BLaER1 treated with 17β-estradiol and CSF1 and Interleukin-3, amounts not matched to agents 10 nM and 100 nM (cell line): ENCODE data around the gene SNAP25.
A peak's percentile ranks its signal among the peaks of the same experiment; 100 is the strongest.

Experiments used
- H3K27ac ChIP-seq, 11 experiments: shearing (Covaris generic); formaldehyde crosslinking; 2 replicates each; pipeline ENCODE4 v1.8.1; 2022
- H3K27me3 ChIP-seq, 11 experiments: shearing (Covaris generic); formaldehyde crosslinking; 2 replicates each; pipeline ENCODE4 v1.8.1; 2022
- H3K36me3 ChIP-seq, 11 experiments: shearing (Covaris generic); formaldehyde crosslinking; 2 replicates each; pipeline ENCODE4 v1.8.1; 2022
- H3K4me1 ChIP-seq, 10 experiments: shearing (Covaris generic); formaldehyde crosslinking; 2 replicates each; pipeline ENCODE4 v1.8.1; 2022
- H3K4me2 ChIP-seq, 11 experiments: shearing (Covaris generic); formaldehyde crosslinking; 2 replicates each; pipeline ENCODE4 v1.8.1; 2022
- H3K4me3 ChIP-seq, 10 experiments: shearing (Covaris generic); formaldehyde crosslinking; 2 replicates each; pipeline ENCODE4 v1.8.1; 2022
- H3K9ac ChIP-seq, 11 experiments: shearing (Covaris generic); formaldehyde crosslinking; 2 replicates each; pipeline ENCODE4 v1.8.1; 2022
- H3K9me3 ChIP-seq, 11 experiments: shearing (Covaris generic); formaldehyde crosslinking; replicated peaks in 1 of 11; 2 replicates each; pipeline ENCODE4 v1.8.1; 2022
- H4K20me1 ChIP-seq, 11 experiments: shearing (Covaris generic); formaldehyde crosslinking; 2 replicates each; pipeline ENCODE4 v1.8.1; 2022
- Cebpa-rat ChIP-seq, 11 experiments: shearing (Covaris generic); IDR thresholded peaks; 2 replicates each; pipeline ENCODE4 v1.8.1; 2022

The SNAP25 gene

DNA sequence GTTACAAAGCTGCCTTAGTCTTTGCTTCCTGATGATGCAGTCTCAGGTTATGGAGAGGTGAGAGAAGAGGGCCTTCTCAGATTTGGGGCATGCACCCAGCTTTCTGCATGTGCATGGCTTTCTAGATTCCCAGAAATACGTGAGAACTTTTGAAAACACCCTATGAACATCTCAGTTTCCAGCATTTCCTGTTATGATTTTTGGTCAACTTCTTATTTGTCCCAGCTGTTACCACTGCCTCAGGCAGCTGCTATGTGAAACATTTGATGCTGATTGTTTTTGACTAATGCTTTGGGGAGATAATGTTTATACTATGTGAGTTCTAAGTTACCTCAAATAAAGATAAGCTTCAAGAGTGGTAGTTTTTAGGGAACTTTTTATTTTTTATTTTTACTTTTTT lies 9.5 kb upstream of the SNAP25 start:
- Histone ChIP-seq H3K4me1 (no peaks in the 10 kb centered on the region), H3K27ac (no peak overlapping the region), H3K36me3 (no peaks in the 10 kb centered on the region), H3K4me2 (no peak overlapping the region), H3K9ac (no peak overlapping the region), H3K4me3 (no peak overlapping the region), H3K9me3 (no peaks in the 10 kb centered on the region), H3K27me3 (no peaks in the 10 kb centered on the region), H4K20me1 (no peaks in the 10 kb centered on the region)
- TF ChIP-seq Cebpa-rat (IDR thresholded peaks at IDR 0.05), result no peak

DNA sequence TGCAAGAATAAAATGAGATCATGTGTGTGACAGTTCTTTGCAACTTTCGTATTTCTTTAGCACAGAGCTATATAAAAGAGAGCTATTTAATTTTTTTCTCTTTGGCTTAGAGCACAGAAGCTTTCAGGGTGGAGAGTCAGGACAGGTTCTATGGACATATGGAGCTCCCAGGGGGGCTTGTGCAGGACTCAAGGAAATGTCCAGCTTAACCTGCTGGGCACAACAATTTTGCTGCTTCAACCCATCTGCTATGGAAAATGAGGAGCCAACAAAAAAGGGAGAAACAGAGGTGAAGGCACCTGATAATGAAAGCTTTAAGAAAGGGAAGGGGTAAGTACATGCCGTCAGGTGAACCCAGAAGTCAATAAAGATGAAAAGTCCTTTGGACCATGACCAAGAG lies 5.1 kb upstream of the SNAP25 start:
- Histone ChIP-seq H3K27me3 (no peaks in the 10 kb centered on the region), H3K4me1 (no peaks in the 10 kb centered on the region), H3K9me3 (no peaks in the 10 kb centered on the region), H4K20me1 (no peaks in the 10 kb centered on the region), H3K27ac (no peak overlapping the region), H3K36me3 (no peaks in the 10 kb centered on the region), H3K4me3 (no peak overlapping the region), H3K9ac (no peak overlapping the region), H3K4me2 (no peak overlapping the region)
- no peak for TF ChIP-seq Cebpa-rat (IDR thresholded peaks at IDR 0.05)

DNA sequence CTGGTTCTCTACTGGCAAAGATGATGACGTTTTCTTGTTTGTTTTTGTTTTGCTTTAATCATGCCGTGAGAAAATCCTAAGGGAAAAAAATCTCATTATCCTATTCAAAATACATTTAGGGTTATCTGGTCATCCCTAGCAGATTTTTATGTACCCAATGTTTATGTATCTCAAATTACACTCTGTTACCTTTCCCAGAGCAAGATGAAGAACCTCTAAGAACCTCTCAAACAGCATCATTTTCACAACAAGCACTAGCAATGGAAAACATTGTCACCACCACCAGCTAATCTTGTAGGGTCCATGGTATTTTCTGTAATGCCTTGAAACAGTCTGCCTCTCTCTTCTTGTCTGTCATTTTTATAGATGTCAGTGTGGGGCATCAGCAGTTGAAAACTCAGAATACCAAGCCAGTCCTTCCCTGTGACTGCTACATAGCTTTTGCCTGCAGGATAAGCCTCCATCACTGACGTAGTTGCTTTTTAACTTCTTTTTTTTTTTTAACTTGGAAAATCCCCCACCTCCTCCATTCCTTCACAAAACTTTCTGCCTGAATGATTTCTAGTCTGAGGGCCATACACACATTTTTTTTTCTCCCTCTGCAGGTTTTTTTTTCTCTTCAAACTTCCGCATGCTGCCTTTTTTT lies 2.4 kb upstream of the SNAP25 start:
- no peak overlapping the region for H3K4me3 ChIP-seq
- H4K20me1 ChIP-seq, result no peaks in the 10 kb centered on the region; a peak in 1 of 22 replicates
- H3K4me1 ChIP-seq, result no peaks in the 10 kb centered on the region
- no peak for TF ChIP-seq Cebpa-rat (IDR thresholded peaks at IDR 0.05)
- no peak overlapping the region for H3K4me2 ChIP-seq
- peaks cover 0 to 6% (median 4%) of the 10 kb centered on the region in 11 experiments; a peak in 5 of 22 replicates for H3K27me3 ChIP-seq
- H3K27ac ChIP-seq, result no peak overlapping the region
- no peaks in the 10 kb centered on the region for H3K36me3 ChIP-seq
- no peaks in the 10 kb centered on the region for H3K9me3 ChIP-seq
- H3K9ac ChIP-seq, result no peak overlapping the region

DNA sequence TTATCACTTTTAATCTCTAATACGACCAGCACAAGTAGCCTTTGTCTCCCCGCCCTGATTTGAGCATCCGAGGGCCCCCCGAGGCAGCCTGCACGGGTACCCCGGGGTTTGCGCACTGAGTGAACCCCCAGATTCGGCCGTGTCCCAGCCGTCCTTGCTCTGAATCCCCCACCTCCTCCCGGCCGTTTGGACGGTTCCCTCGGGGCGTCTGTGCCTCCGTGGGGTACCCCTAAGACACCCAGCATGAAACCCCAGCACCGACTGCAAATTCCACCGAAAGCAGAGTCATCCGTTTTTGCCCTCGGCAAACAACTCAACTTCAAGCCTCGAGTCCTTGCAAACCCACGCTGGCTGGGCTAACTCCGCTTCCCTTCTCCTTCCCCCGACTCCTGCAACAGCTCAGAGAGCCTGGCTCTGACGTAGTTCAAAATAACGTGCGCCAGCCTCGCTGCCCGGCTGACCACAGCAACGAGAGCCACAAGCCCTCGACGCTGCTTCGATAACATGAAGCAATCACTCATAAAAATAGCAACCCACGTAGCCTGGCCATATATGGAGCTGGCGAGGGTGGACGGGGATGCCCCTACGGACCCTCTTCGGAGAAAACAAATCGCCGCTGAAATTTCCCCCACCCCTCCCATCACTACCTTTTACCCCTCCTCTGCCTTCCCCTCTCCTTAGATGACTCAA lies 764 bp upstream of the SNAP25 start:
- Histone ChIP-seq H3K4me3 (no peak overlapping the region), H4K20me1 (no peaks in the 10 kb centered on the region; a peak in 1 of 22 replicates), H3K4me2 (no peak overlapping the region), H3K27me3 (peaks cover 0 to 6% (median 4%) of the 10 kb centered on the region in 11 experiments; a peak in 5 of 22 replicates), H3K36me3 (no peaks in the 10 kb centered on the region), H3K9me3 (no peaks in the 10 kb centered on the region), H3K4me1 (no peaks in the 10 kb centered on the region), H3K9ac (no peak overlapping the region), H3K27ac (no peak overlapping the region)
- no peak for TF ChIP-seq Cebpa-rat (IDR thresholded peaks at IDR 0.05)

DNA sequence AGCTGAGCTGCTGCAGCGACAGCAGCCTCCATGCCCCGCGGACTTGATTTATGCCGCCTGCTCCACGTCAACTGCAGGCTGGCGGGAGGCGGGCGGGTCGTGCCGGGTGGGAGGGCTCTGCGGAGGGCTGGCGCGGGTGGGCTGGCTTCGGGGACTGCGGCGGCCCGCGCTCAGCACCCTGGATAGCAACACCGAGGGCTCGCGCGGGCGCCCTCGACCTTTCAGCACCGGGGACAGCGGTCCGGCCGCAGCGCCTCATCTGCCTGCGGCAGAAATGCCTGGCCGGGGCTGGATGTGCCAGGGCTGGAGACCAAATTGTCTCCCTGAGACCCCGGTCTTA lies 792 bp downstream of the SNAP25 start:
- Histone ChIP-seq H3K4me2 (peak overlapping the region in 5 of 11 experiments; percentile 18 to 30 (median 25); a peak in 3 of 22 replicates), H3K9ac (no peak overlapping the region), H3K4me3 (no peak overlapping the region)

DNA sequence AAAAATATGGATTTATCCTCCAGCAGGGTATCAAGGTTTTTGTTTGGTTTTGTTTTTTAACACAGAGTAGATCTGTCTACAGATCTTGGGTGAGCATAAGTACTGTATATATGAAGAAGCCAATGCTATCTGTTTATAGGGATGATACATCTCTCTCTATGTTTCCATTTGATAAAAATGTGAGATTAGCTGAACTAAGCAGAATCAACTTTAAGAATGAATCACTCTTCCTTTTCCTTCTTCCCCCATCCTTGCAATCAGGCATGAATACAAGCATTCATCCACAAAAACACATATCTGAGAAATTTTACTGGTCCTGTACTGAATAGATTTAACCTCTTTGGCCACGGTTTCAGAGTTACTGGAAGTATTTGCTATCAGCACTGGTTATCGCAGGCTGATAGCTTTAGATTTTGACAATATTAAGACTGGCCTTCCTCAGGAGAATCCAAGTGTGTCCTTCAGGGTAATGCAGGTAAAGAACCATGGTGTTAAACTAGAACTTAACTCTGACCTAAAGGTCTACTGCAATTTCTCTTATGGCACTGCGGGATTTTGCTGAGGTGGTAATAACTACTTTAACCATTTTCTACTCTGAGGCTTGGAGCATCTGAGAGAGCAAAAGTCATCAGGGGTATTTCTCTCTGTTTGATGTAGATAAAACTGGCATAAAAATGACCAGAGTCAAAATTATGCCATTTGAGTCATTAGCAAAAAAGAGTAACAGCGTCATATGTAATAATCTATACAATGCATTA lies 1.5 kb downstream of the SNAP25 start:
- Histone ChIP-seq H3K36me3 (no peaks in the 10 kb centered on the region), H3K27me3 (peaks cover 0 to 6% (median 4%) of the 10 kb centered on the region in 11 experiments; a peak in 5 of 22 replicates), H3K9me3 (no peaks in the 10 kb centered on the region), H3K9ac (no peak overlapping the region), H3K4me2 (no peak overlapping the region), H3K4me1 (no peaks in the 10 kb centered on the region), H3K27ac (no peak overlapping the region), H4K20me1 (no peaks in the 10 kb centered on the region; a peak in 1 of 22 replicates), H3K4me3 (no peak overlapping the region)
- no peak for TF ChIP-seq Cebpa-rat (IDR thresholded peaks at IDR 0.05)

More for the DNA sequence above, 792 bp downstream of the SNAP25 start:
- Histone ChIP-seq H3K9me3 (no peaks in the 10 kb centered on the region), H3K36me3 (no peaks in the 10 kb centered on the region), H4K20me1 (no peaks in the 10 kb centered on the region; a peak in 1 of 22 replicates), H3K27ac (no peak overlapping the region), H3K4me1 (no peaks in the 10 kb centered on the region), H3K27me3 (peaks cover 0 to 6% (median 4%) of the 10 kb centered on the region in 11 experiments; a peak in 5 of 22 replicates)
- no peak for TF ChIP-seq Cebpa-rat (IDR thresholded peaks at IDR 0.05)

DNA sequence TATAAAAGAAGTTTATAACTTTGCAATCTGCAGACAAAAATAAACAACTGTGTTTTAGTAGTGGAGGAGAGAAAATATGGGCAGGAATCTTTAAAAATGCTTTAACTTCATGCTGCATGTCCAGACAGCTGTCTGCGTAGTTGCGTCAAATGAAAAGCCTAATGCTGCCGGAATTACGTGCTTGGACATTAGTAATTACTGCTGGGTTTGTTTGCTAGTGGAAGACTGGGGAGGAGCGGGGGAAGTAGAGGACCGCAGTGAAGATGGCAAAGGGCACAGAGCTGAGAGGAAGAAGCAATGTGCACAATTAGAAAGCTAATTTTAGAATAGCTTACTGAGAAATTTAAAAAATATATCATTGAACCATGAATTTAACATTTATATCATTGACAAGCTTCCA lies 2.4 kb downstream of the SNAP25 start:
- no peak for TF ChIP-seq Cebpa-rat (IDR thresholded peaks at IDR 0.05)
- H3K27ac ChIP-seq, result no peak overlapping the region

DNA sequence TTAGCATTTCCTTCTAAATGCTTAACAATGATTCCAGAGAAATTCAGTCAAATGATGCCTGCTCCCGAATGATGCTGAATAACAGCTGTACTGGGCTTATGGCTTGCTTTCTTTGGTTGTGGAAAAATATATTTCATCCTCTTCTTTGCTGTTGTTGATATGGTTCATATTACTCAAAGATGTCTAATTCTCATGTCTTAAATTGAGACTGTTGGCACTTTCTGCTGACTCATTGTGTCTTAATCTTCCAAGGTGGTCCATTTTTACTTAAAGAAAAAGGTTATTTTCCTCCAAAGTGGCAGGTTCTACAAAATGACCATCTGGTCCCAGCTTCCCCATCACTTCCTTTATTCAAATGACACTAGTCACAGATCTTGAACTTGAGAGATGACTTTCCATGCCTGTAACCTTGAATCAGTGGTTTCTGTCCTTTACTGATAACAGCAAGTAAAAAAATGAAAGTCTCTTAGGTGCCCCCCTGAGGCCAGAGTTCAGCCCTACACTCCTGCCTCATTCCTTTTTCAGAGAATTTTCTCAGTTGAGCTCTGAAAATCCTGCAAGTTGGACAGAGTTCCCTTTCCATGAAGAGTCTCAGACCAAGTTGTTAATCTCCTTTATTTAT lies 6.9 kb downstream of the SNAP25 start:
- H3K4me3 ChIP-seq, result no peak overlapping the region
- no peaks in the 10 kb centered on the region for H3K36me3 ChIP-seq
- no peak for TF ChIP-seq Cebpa-rat (IDR thresholded peaks at IDR 0.05)
- no peak overlapping the region for H3K9ac ChIP-seq
- no peaks in the 10 kb centered on the region for H3K27me3 ChIP-seq
- H4K20me1 ChIP-seq, result no peaks in the 10 kb centered on the region
- no peaks in the 10 kb centered on the region for H3K4me1 ChIP-seq
- H3K27ac ChIP-seq, result no peak overlapping the region
- H3K4me2 ChIP-seq, result no peak overlapping the region
- H3K9me3 ChIP-seq, result no peaks in the 10 kb centered on the region

More for the DNA sequence above, 2.4 kb downstream of the SNAP25 start:
- Histone ChIP-seq H4K20me1 (no peaks in the 10 kb centered on the region; a peak in 1 of 22 replicates), H3K36me3 (no peaks in the 10 kb centered on the region), H3K9ac (no peak overlapping the region), H3K27me3 (peaks cover 0 to 6% (median 4%) of the 10 kb centered on the region in 11 experiments; a peak in 5 of 22 replicates), H3K9me3 (no peaks in the 10 kb centered on the region), H3K4me1 (no peaks in the 10 kb centered on the region), H3K4me2 (no peak overlapping the region), H3K4me3 (no peak overlapping the region)

DNA sequence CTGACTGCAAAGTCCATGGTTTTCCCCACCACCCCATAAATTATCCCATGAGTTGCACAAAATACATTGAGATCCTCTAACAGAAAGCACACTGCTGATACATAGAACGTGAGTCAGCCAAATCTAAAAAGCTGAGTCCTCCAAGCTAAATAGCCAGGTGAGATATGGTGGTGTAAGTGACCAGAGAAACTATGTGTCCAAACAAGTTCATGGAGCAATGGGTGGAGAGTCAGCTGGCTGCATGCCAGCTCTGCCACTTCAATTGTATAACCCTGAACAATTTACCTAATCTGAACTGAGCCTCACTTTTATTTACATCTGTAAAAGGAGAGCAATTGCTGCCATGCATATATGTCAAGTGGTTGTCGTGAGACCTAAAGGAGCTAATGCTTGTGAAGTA lies 9.7 kb downstream of the SNAP25 start:
- H3K9ac ChIP-seq, result no peak overlapping the region
- H3K4me2 ChIP-seq, result no peak overlapping the region
- H3K27me3 ChIP-seq, result no peaks in the 10 kb centered on the region
- no peak for TF ChIP-seq Cebpa-rat (IDR thresholded peaks at IDR 0.05)
- no peaks in the 10 kb centered on the region for H3K9me3 ChIP-seq
- H3K4me1 ChIP-seq, result no peaks in the 10 kb centered on the region
- no peaks in the 10 kb centered on the region for H4K20me1 ChIP-seq
- H3K4me3 ChIP-seq, result no peak overlapping the region
- H3K27ac ChIP-seq, result no peak overlapping the region
- no peaks in the 10 kb centered on the region for H3K36me3 ChIP-seq
